Stimulated activated CD8-positive, alpha-beta memory T cell treated with anti-CD3 and anti-CD28 coated beads, Interleukin-4, amount 100 ng/mL, for 48 hours (primary cell): ENCODE results near the gene ANTKMT.
"Not testable (repeated sequence)": the region's sequence is repeated elsewhere in the genome, so short reads cannot be mapped to it uniquely, and the experiment has no call there.

Experiments used
- DNase-seq: peaks from one replicate; pipeline ENCODE4 v3.0.0-alpha.2; 2020

The ANTKMT gene

GRCh38 chr16:746637-747036 is 25.7 kb downstream of the ANTKMT start:
- no peak for DNase-seq

GRCh38 chr16:747978-748746 is 27.2 kb downstream of the ANTKMT start:
- no peak for DNase-seq

- DNase-seq: no peak
Observed at GRCh38 chr16:749010-749409, 28.1 kb downstream of the ANTKMT start.

- DNase-seq: no peak
Observed at GRCh38 chr16:750485-750884, 29.5 kb downstream of the ANTKMT start.

GRCh38 chr16:751152-752006 is 30.4 kb downstream of the ANTKMT start:
- no peak for DNase-seq

GRCh38 chr16:752007-752312 is 31.0 kb downstream of the ANTKMT start:
- no peak for DNase-seq

- DNase-seq: not testable (repeated sequence)
Observed at GRCh38 chr16:754121-754607, 33.2 kb downstream of the ANTKMT start.

- DNase-seq: no peak
Observed at GRCh38 chr16:754656-755055, 33.7 kb downstream of the ANTKMT start.

- DNase-seq: no peak
Observed at GRCh38 chr16:756428-756827, 35.5 kb downstream of the ANTKMT start.

- no peak for DNase-seq
Observed at GRCh38 chr16:759110-759910, 38.4 kb downstream of the ANTKMT start.

GRCh38 chr16:760065-760464 is 39.1 kb downstream of the ANTKMT start:
- DNase-seq: no peak

GRCh38 chr16:760545-761343 is 39.8 kb downstream of the ANTKMT start, which contains the start of gene MSLN:
Gene MSLN, plus strand, starts transcription at chr16:760734. Its CDS starts 1,947 bp downstream, at chr16:762681.
- DNase-seq: no peak

- DNase-seq: no peak
Observed at GRCh38 chr16:761625-762513, 40.9 kb downstream of the ANTKMT start.

- DNase-seq: no peak
Observed at GRCh38 chr16:762595-763268, 41.8 kb downstream of the ANTKMT start.

- no peak for DNase-seq
Observed at GRCh38 chr16:763369-764183, 42.6 kb downstream of the ANTKMT start.

GRCh38 chr16:764184-764750 is 43.3 kb downstream of the ANTKMT start:
- no peak for DNase-seq

- no peak for DNase-seq
Observed at GRCh38 chr16:764848-765487, 44.0 kb downstream of the ANTKMT start.

GRCh38 chr16:765488-765865 is 44.5 kb downstream of the ANTKMT start:
- DNase-seq: no peak
